Measurements from ENCODE around the gene PGBD1. TPM values are rescaled to one million over a fixed set of nuclear protein-coding genes. Genes with fewer than 3 reads are reported as not detected.
"Not testable (repeated sequence)": the region's sequence is repeated elsewhere in the genome, so short reads cannot be mapped to it uniquely, and the experiment has no call there.

PGBD1 gene
- total RNA-seq, 1 experiment from 2014 or later: not detected

- in situ Hi-C loops (cut with HindIII; ENCODE audit: low pct_unique_long_range_greater_than_20kb, low sequenced_read_pairs): no loop called here
- no peak for DNase-seq (ENCODE audit: low read depth)
These were observed 16.5 kb upstream of the PGBD1 start for GRCh38 chr6:28264834-28265401.

DNA sequence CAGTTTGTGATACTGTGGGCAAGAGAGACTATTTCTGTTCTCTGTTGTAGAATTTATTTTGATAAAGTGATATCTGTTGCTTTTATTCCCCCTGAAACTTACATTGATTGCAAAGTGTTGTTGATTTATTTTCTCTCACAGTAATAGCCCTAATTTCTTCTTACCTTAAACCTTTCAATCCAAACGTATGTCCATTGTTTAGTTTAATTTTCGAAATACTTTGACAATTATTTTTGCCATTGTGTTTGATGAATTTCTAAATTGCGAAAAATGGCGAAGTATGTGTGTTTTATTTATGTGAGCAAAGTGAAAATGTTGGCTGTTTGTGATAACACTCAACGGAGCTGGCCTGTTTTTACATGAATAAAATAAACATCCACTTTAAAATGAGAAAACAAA is 14.8 kb upstream of the PGBD1 start:
- in situ Hi-C loops (cut with HindIII; ENCODE audit: low pct_unique_long_range_greater_than_20kb, low sequenced_read_pairs): no loop called here
- no peak for DNase-seq (ENCODE audit: low read depth)

DNA sequence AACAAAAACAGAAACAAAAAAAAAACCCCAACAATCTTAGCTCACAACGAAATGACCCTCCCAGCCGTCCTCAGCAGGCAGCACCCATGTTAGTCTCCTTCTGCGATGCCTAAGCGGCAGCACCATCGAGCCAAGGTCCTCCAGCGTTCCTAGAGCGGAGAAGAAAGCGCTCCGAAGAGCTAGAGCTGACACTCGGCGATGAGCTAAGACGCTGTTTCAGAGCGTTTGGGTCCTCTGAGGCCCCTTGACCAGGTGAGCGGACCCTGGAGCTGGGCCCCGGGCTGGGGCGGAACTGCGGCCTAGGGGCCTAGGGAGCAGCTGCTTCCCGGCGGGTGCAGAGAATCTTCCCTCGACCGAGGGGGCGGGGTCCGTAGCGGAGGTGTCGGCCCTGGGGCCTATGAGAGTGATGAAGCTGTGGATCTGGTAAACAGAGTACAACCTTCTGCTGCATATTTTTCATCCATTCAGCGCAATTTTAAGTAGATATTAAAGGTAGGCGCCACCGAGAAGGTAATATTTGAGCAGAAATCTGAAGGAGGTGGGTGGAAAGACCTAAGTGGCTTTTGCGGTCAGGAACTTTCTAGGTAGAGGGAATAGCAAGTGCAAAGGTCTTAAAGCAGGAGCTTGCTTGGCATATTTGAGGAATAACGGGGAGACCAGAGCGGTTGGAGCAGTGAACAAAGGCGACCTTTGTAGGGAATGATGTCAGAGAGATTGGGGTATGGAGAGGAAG is 14.2 kb upstream of the PGBD1 start, which contains the start of gene ZSCAN26:
TSS of gene ZSCAN26 (plus strand) at position 182 of the 733 bp plus-strand sequence. CDS start 4,777 bp downstream, outside the sequence.
- peak; percentile 91 for DNase-seq (ENCODE audit: low read depth)
- in situ Hi-C loops (cut with HindIII; ENCODE audit: low pct_unique_long_range_greater_than_20kb, low sequenced_read_pairs): no loop called here

DNA sequence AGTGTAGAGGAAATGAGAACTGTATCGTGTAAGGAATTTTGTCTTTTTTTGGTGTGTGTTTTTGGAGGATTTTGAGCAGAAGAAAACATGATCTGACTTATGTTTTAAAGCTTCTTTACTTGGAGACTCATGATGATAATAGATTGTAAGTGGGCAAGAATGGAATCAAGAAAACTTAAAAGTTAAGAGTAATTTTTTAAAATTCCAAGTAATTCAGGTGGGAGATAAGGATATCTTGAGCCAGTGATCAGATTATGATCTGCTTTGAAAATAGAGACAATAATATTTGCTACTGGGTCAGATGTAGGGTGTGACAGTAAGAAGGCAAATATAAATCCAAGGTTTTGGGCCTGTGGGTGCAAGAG is 13.7 kb upstream of the PGBD1 start:
- DNase-seq (ENCODE audit: low read depth): no peak
- in situ Hi-C loops (cut with HindIII; ENCODE audit: low pct_unique_long_range_greater_than_20kb, low sequenced_read_pairs): no loop called here

- peak; percentile 47 for DNase-seq (ENCODE audit: low read depth)
- in situ Hi-C loops (cut with HindIII; ENCODE audit: low pct_unique_long_range_greater_than_20kb, low sequenced_read_pairs): no loop called here
These were observed 11.9 kb upstream of the PGBD1 start for GRCh38 chr6:28269492-28269891.

DNA sequence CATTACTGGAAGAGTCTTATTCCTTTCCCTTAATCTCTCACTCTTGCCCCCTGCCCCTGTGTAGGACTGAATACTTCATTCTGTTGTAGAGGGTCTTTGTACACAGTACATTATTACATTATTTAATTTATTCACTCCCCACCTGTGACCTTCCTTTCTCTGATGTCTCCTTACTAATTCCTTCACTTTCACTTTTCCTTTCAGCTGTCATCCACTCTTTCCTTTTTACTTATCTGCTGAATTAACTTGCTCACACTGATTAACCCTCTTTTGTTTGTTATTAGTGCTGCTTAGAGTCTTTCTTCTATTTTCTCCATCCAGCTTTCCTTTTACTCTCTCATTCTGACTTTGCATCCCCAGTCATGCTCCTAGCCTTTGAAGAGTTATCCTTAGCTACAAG is 6.5 kb upstream of the PGBD1 start:
- DNase-seq (ENCODE audit: low read depth): no peak
- in situ Hi-C loops (cut with HindIII; ENCODE audit: low pct_unique_long_range_greater_than_20kb, low sequenced_read_pairs): no loop called here

DNA sequence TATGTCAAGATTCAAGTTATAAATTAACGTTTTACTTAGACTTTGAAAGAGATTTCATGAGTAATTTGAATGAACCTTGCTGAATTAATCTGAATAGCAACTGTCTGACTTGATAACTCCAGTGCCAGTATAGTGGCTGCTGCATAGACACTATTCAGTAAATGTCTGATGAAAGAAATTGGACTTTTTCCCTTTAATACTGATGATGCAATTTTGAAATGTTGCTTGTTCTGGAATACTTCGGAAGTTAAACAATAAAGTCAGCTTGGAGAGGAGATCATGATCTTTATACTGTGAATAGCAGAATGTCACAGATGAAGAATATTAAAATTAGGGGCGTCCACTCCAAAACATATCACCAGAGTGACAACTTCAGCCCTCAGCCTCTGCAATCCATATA is 3.6 kb upstream of the PGBD1 start:
- in situ Hi-C loops (cut with HindIII; ENCODE audit: low pct_unique_long_range_greater_than_20kb, low sequenced_read_pairs): no loop called here
- no peak for DNase-seq (ENCODE audit: low read depth)

- no peak for DNase-seq (ENCODE audit: low read depth)
- in situ Hi-C loops (cut with HindIII; ENCODE audit: low pct_unique_long_range_greater_than_20kb, low sequenced_read_pairs): no loop called here
These were observed 631 bp upstream of the PGBD1 start for GRCh38 chr6:28280595-28281287.

GRCh38 chr6:28282926-28283325 is 1.6 kb downstream of the PGBD1 start:
- DNase-seq (ENCODE audit: low read depth): no peak
- in situ Hi-C loops (cut with HindIII; ENCODE audit: low pct_unique_long_range_greater_than_20kb, low sequenced_read_pairs): no loop called here

DNA sequence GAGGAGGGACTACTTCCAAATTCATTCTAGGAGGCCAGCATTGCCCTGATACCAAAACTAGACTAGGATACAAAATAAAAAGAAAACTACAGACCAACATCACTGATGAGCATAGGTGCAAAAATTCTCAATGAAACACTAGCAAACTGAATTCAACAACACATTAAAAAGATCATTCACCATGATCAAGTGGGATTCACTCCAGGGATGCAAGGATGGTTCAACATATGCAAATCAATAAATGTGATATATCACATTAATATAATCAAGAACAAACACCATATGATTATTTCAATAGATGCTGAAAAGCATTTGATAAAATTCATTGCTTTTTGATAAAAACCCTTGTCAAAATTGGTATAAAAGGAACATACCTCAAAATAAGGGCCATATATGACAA is 10.2 kb downstream of the PGBD1 start:
- in situ Hi-C loops (cut with HindIII; ENCODE audit: low pct_unique_long_range_greater_than_20kb, low sequenced_read_pairs): no loop called here
- no peak for DNase-seq (ENCODE audit: low read depth)

GRCh38 chr6:28295326-28295725 is 14.0 kb downstream of the PGBD1 start:
- in situ Hi-C loops (cut with HindIII; ENCODE audit: low pct_unique_long_range_greater_than_20kb, low sequenced_read_pairs): no loop called here
- DNase-seq (ENCODE audit: low read depth): no peak

DNA sequence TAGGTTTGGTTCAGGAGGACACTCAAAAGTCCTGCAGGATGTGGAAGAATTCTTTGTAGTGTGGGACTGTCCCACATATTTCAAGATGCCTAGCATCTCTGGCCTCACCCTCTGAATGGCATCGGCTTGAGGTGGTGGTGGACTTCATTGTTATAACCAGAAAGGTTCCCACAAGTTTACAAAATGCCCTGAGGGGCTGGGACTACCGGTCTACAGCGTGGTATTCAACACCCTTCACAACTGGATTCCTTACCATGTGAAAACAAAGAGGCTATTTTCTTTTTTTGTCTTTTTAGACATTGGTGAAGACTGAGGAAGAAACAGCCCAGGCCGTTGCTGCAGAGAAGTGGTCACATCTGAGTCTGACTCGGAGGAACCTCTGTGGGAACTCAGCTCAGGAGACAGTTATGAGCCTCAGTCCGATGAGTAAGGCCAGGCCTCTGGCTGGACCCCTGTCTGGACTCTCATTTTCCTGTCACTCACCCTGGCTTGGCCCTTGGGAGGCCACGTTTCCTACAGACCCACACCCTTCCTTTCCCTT is 15.2 kb downstream of the PGBD1 start:
- no peak for DNase-seq (ENCODE audit: low read depth)
- in situ Hi-C loops (cut with HindIII; ENCODE audit: low pct_unique_long_range_greater_than_20kb, low sequenced_read_pairs): no loop called here

- no peak for DNase-seq (ENCODE audit: low read depth)
- in situ Hi-C loops (cut with HindIII; ENCODE audit: low pct_unique_long_range_greater_than_20kb, low sequenced_read_pairs): no loop called here
These were observed 22.2 kb downstream of the PGBD1 start for GRCh38 chr6:28303570-28303969.

DNA sequence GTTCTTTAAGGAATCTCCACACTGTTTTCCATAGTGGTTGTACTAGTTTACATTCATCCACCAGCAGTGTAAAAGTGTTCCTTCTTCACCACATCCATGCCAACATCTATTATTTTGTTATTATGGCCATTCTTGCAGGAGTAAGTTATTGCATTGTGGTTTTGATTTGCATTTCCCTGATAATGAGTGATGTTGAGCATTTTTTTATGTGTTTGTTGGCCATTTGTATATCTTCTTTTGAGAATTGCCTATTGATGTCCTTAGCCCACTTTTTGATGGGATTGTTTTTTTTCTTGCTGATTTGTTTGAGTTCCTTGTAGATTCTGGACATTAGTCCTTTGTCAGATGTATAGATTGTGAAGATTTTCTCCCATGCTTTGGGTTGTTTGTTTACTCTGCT is 25.0 kb downstream of the PGBD1 start:
- in situ Hi-C loops (cut with HindIII; ENCODE audit: low pct_unique_long_range_greater_than_20kb, low sequenced_read_pairs); DNase-seq (ENCODE audit: low read depth): not testable (repeated sequence)

DNA sequence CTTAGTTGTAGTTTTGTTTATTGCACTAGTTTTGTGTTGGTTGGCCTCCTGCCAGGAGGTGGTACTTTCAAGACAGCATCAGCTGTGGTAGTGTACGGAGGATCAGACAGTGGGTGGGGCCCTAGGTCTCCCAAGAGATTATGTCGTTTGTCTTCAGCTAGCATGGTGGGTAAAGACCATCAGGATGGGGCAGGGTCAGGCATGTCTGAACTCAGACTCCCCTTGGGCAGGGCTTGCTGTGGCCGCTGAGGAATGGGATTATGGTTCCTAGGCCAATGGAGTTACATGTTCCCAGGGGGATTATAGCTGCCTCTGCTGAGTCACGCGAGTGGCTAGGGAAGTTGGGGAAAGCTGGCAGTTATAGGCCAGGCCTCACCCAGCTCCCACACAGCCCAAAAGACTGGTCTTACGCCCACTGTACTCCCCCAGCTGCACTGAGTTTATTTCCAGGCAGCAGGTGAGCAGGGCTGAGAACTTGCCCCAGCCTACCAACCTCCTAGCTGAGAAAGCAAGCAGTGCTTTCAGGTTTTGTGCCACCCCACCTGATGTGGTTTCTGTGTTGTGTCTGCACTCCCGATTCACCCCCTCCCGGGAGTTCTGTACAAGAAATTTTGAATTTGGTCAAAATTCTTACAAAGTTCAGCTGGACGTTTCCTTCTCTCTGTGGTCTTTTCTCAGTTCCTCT is 29.9 kb downstream of the PGBD1 start:
- DNase-seq (ENCODE audit: low read depth): no peak
- in situ Hi-C loops (cut with HindIII; ENCODE audit: low pct_unique_long_range_greater_than_20kb, low sequenced_read_pairs): no loop called here

GRCh38 chr6:28312939-28313338 is 31.6 kb downstream of the PGBD1 start:
- no peak for DNase-seq (ENCODE audit: low read depth)
- in situ Hi-C loops (cut with HindIII; ENCODE audit: low pct_unique_long_range_greater_than_20kb, low sequenced_read_pairs): no loop called here

DNA sequence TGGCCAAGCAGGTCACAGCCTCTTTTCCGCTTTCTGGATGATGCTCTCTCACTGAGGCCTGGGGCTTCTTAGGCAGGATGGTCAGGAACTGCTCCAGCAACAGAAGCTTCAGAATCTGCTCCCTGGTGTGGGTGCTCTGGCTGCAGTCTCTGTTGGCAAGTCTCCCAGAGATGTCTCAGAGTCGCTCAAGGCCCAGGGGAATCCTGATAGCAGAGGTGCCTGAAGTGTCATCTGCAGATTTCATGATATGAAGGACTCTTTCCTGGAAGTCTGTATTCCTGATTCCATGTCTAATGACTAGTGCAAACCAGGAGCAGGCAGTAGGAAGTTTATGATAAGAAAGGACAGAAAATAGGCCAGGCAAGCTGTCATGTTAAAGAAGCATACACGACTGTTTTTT is 34.3 kb downstream of the PGBD1 start:
- in situ Hi-C loops (cut with HindIII; ENCODE audit: low pct_unique_long_range_greater_than_20kb, low sequenced_read_pairs): no loop called here
- DNase-seq (ENCODE audit: low read depth): no peak

- in situ Hi-C loops (cut with HindIII; ENCODE audit: low pct_unique_long_range_greater_than_20kb, low sequenced_read_pairs); DNase-seq (ENCODE audit: low read depth): not testable (repeated sequence)
These were observed 36.5 kb downstream of the PGBD1 start for GRCh38 chr6:28317866-28318265.

- DNase-seq (ENCODE audit: low read depth): no peak
- in situ Hi-C loops (cut with HindIII; ENCODE audit: low pct_unique_long_range_greater_than_20kb, low sequenced_read_pairs): no loop called here
These were observed 41.3 kb downstream of the PGBD1 start for GRCh38 chr6:28322661-28323060.
